Upper lobe of left lung (tissue), 6 donors: ENCODE data around the gene PFKFB4. TPM values are rescaled to one million over a fixed set of nuclear protein-coding genes. Genes with fewer than 3 reads are reported as not detected.
"Not testable (repeated sequence)": the region's sequence is repeated elsewhere in the genome, so short reads cannot be mapped to it uniquely, and the experiment has no call there.

Source experiments
- ATAC-seq, 2 donors: fragments of 200-7000 bp; cut with Tn5 transposase; one replicate each; pipeline ENCODE4 v1.9.1; 2022; ENCODE audit warnings: mild to moderate bottlenecking in 2 of 2, moderate library complexity in 2 of 2; ENCODE audit not compliant: low FRiP score in 2 of 2
- DNase-seq, 2 donors: peaks; one replicate each; pipeline ENCODE4 v3.0.0-alpha.2; 2019 to 2020
- H3K27ac ChIP-seq, 4 donors: fragments of 200-600 bp; sonication (generic); one replicate each; pipeline ENCODE4 v1.5.1; 2016 to 2019
- H3K27me3 ChIP-seq, 4 donors: fragments of 200-600 bp; sonication (generic); one replicate each; pipeline ENCODE4 v1.5.1; 2017 to 2019
- H3K36me3 ChIP-seq, 4 donors: fragments of 200-600 bp; sonication (generic); one replicate each; pipeline ENCODE4 v1.5.1; 2016 to 2019
- H3K4me1 ChIP-seq, 4 donors: fragments of 200-600 bp; sonication (generic); one replicate each; pipeline ENCODE4 v1.5.1; 2018 to 2019
- H3K4me3 ChIP-seq, 4 donors: fragments of 200-600 bp; sonication (generic); one replicate each; pipeline ENCODE4 v1.5.1; 2017 to 2019; ENCODE audit warnings: mild to moderate bottlenecking in 2 of 4, moderate library complexity in 1 of 4
- H3K9me3 ChIP-seq, 4 donors: fragments of 200-600 bp; sonication (generic); one replicate each; pipeline ENCODE4 v1.5.1; 2018 to 2019
- CTCF ChIP-seq, 6 experiments: fragments of 450-650 bp in 4 of 6; fragments of 200-600 bp in 2 of 6; sonication (generic) in 2 of 6; IDR thresholded peaks; one replicate each; pipeline ENCODE4 v1.5.1; 2016 to 2019; ENCODE audit warnings: antibody characterized with exemption in 6 of 6
- EP300 ChIP-seq, 4 donors: sonication (generic); formaldehyde crosslinking; IDR thresholded peaks; one replicate each; pipeline ENCODE4 v1.5.1; 2017; ENCODE audit warnings: antibody characterized with exemption in 4 of 4, control low read depth in 2 of 4
- POLR2A ChIP-seq, 4 donors: fragments of 450-650 bp; IDR thresholded peaks; one replicate each; pipeline ENCODE4 v1.5.1; 2016 to 2017; ENCODE audit warnings: antibody characterized with exemption in 4 of 4, mild to moderate bottlenecking in 2 of 4
- POLR2AphosphoS5 ChIP-seq, 2 donors: sonication (generic); formaldehyde crosslinking; IDR thresholded peaks; one replicate each; pipeline ENCODE4 v1.5.1; 2017; ENCODE audit warnings: antibody characterized with exemption in 2 of 2
- WGBS, 2 donors: methylation state at CpG; one replicate each; pipeline ENCODE4 v1.1.5; 2017 to 2018; 5-methylcytosine and 5-hydroxymethylcytosine counted together
- total RNA-seq, 6 donors: library from RNA; depleted of rRNA in 4 of 6; stranded (reverse); fragments of >200 nt in 4 of 6; gene quantifications; one replicate each; pipeline versions ENCODE4 v1.1.0 to v1.2.1, GENCODE V29; 2016 to 2021
- donor health status: DM: no; HTN: no; CAD: no; lungs with moderate emphysema.
- donor health status: DM: no; HTN: yes; CAD: no; lungs with severe emphysema.

Gene PFKFB4
- total RNA-seq, 6 donors from 2014 or later, result 5.9 to 16.8 (median 9.8) TPM

- H3K27ac ChIP-seq, result peak overlapping the region in 3 of 4 donors; percentile 24 to 58 (median 26)
- no peaks in the 10 kb centered on the region for H3K36me3 ChIP-seq
- TF ChIP-seq EP300 (IDR thresholded peaks at IDR 0.05) (no peak), CTCF (IDR thresholded peaks at IDR 0.05) (no peak), POLR2A (IDR thresholded peaks at IDR 0.05) (no peak), POLR2AphosphoS5 (IDR thresholded peaks at IDR 0.05) (no peak)
- 84 to 94% methylated on average over 6 to 14 of the region's 14 CpGs for WGBS, 2 donors
- no peaks in the 10 kb centered on the region for H3K9me3 ChIP-seq
- H3K4me1 ChIP-seq, result peaks cover 18 to 47% (median 30%) of the 10 kb centered on the region in 4 donors
- no peak overlapping the region for H3K4me3 ChIP-seq
- DNase-seq, result no peak
- no peaks in the 10 kb centered on the region for H3K27me3 ChIP-seq
- ATAC-seq, result no peak
Observed at GRCh38 chr3:48553886-48554845, 2.4 kb downstream of the PFKFB4 start.

DNA sequence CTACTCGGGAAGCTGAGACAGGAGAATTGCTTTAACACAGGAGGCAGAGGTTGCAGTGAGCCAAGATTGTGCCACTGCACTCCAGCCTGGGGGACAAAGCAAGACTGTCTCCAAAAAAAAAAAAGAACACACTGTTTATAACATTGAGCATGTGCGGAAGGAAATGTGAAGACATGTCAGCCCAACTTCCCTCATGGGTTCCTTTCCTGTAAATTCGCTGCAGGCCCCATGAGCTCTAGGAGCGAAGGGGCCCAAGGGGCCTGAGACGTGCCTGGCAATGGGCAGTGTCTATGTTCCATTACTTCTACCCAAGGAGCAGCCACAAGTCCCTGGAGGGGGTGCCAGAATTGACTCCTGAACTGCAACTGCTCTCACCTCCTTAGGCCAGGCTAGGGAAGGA is 3.2 kb downstream of the PFKFB4 start:
- H3K27ac ChIP-seq, result peak overlapping the region; percentile 21 to 58 (median 25)
- DNase-seq (no peak), ATAC-seq (no peak)
- H3K4me1 ChIP-seq, result peaks cover 21 to 46% (median 26%) of the 10 kb centered on the region in 4 donors
- 70 to 84% methylated on average over 5 of the region's 5 CpGs for WGBS, 2 donors
- no peaks in the 10 kb centered on the region for H3K9me3 ChIP-seq
- H3K36me3 ChIP-seq, result no peaks in the 10 kb centered on the region
- H3K27me3 ChIP-seq, result no peaks in the 10 kb centered on the region
- H3K4me3 ChIP-seq, result no peak overlapping the region
- TF ChIP-seq CTCF (IDR thresholded peaks at IDR 0.05), result no peak

DNA sequence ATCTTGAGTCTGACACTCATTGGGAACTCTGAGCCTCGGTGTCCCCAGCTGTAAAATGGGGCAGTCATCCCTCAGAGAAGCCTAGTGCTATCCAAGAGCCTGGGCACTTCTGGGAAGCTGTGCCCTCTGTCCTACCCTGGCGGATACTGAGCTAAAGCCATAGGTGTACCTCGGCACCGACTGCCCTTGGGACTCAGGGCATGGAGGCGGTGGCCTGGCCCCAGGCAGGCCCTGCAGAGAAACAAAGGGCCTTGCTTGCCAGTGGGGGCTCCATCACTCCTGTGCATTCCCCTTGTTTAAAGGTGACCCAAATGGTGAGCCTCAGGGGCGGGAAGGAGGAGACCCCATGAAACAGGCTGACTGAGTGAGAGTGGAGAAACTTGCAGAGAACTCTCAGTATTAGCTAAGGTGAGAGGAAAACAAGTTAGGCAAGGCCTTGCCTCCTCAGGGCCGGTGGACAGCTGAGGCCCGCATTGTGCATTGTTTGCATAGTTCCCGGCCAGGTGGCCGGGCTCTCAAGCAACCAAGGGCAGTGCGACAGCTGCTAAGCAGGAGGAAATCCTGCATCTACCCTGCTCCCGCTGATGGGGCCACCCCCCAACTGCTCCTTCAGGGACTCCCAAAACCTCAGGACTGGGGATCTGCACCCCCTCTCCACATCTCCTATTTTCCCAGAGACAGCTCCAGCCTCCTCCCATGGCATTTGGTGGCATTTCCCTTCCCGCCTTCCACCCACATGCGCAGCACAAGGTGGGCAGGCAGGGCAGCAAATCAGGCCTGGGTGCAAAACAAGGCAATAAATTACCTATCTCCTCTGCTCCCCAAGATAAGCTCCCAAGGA is 4.3 kb downstream of the PFKFB4 start:
- no peak overlapping the region for H3K4me3 ChIP-seq
- no peaks in the 10 kb centered on the region for H3K27me3 ChIP-seq
- TF ChIP-seq POLR2A (IDR thresholded peaks at IDR 0.05) (no peak), POLR2AphosphoS5 (IDR thresholded peaks at IDR 0.05) (no peak), EP300 (IDR thresholded peaks at IDR 0.05) (no peak), CTCF (IDR thresholded peaks at IDR 0.05) (no peak)
- H3K4me1 ChIP-seq, result peaks cover 15 to 37% (median 17%) of the 10 kb centered on the region in 4 donors
- 76 to 77% methylated on average over 5 to 14 of the region's 14 CpGs for WGBS, 2 donors
- ATAC-seq, result no peak
- peak overlapping the region in 2 of 4 donors; percentile 26 to 34 for H3K27ac ChIP-seq
- no peaks in the 10 kb centered on the region for H3K9me3 ChIP-seq
- no peak for DNase-seq
- H3K36me3 ChIP-seq, result peaks cover 0 to 7% (median 0%) of the 10 kb centered on the region in 4 donors

DNA sequence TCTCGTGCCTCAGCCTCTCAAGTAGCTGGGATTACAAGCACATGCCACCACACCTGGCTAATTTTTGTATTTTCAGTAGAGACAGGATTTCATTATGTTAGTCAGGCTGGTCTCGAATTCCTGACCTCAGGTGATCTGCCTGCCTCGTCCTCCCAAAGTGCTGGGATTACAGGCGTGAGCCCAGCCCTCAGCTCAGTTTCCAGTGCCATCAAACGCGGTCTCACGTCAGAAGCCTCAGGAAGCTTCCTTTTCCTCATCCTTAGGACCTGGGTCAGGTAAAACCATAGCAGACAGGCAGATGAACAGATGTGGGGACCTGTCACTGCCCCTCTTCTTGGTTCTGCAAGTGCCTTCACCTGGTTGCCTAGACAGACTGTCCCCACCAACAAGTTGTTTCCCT is 5.0 kb downstream of the PFKFB4 start:
- not testable (repeated sequence) for H3K9me3 ChIP-seq, H3K27me3 ChIP-seq, DNase-seq, H3K4me3 ChIP-seq, ATAC-seq, H3K27ac ChIP-seq
- Histone ChIP-seq H3K4me1 (peaks cover 12 to 33% (median 15%) of the 10 kb centered on the region in 4 donors), H3K36me3 (peaks cover 0 to 11% (median under 1%) of the 10 kb centered on the region in 4 donors)
- 88 to 93% methylated on average over 7 of the region's 7 CpGs for WGBS, 2 donors
